Esophagus muscularis mucosa (tissue), 4 donors: Measurements from ENCODE around the gene BFAR.

Experiments
- EP300 ChIP-seq: sonication (generic); formaldehyde crosslinking; IDR thresholded peaks from one replicate; pipeline ENCODE4 v1.6.1; 2017; ENCODE audit warnings: antibody characterized with exemption
- POLR2A ChIP-seq: fragments of 450-650 bp; IDR thresholded peaks from one replicate; pipeline ENCODE4 v1.6.1; 2017; ENCODE audit warnings: antibody characterized with exemption, moderate library complexity, mild to moderate bottlenecking, low read depth
- POLR2AphosphoS5 ChIP-seq, 2 donors: sonication (generic); formaldehyde crosslinking; IDR thresholded peaks; one replicate each; pipeline ENCODE4 v1.6.1; 2017; ENCODE audit warnings: antibody characterized with exemption in 2 of 2
- TF ChIP-seq, protein P1 (sequence below), 3 experiments: fragments of 200-600 bp in 2 of 3; fragments of 450-650 bp in 1 of 3; sonication (generic) in 2 of 3; IDR thresholded peaks; one replicate each; pipeline ENCODE4 v1.5.1; 2017 to 2019; ENCODE audit warnings: antibody characterized with exemption in 3 of 3, mild to moderate bottlenecking in 2 of 3, moderate library complexity in 1 of 3

DNA sequence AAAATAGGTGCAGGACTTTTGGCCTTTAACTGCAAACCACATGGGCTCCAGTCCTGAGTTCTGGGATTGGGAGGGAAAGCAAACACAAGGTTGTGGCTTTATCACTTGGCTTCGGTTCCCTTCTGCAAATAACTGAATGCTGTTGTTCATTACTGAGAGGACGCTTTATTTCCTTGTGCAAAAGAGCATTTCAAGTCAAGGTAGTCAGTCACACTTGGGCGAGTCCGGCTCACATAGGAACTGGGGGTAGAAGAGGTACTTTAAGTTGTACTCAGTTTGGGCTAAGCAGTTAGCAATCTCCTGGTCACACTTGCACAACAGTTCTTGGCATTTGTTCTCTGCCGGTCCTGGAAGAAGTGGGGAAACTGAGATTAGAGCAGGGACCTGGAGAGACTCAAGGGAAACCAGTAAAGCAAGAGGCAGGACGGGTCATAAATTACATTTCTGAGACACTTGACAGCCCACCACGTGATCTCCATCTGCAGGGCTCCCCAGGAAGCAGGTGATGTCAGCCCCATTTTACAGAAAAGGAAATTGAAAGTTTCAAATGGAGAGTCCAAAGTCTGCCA lies 39.7 kb downstream of the BFAR start:
- TF ChIP-seq, protein P1, sequence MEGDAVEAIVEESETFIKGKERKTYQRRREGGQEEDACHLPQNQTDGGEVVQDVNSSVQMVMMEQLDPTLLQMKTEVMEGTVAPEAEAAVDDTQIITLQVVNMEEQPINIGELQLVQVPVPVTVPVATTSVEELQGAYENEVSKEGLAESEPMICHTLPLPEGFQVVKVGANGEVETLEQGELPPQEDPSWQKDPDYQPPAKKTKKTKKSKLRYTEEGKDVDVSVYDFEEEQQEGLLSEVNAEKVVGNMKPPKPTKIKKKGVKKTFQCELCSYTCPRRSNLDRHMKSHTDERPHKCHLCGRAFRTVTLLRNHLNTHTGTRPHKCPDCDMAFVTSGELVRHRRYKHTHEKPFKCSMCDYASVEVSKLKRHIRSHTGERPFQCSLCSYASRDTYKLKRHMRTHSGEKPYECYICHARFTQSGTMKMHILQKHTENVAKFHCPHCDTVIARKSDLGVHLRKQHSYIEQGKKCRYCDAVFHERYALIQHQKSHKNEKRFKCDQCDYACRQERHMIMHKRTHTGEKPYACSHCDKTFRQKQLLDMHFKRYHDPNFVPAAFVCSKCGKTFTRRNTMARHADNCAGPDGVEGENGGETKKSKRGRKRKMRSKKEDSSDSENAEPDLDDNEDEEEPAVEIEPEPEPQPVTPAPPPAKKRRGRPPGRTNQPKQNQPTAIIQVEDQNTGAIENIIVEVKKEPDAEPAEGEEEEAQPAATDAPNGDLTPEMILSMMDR (IDR thresholded peaks at IDR 0.05): no peak
- TF ChIP-seq POLR2A (no peak), EP300 (no peak), POLR2AphosphoS5 (IDR thresholded peaks at IDR 0.05) (no peak)
